Measurements from ENCODE around the gene KRTAP10-4.
"Not testable (repeated sequence)": the region's sequence is repeated elsewhere in the genome, so short reads cannot be mapped to it uniquely, and the experiment has no call there.

The KRTAP10-4 gene

GRCh38 chr21:44534688-44535087, 38.8 kb upstream of the KRTAP10-4 start:
- no peak for DNase-seq (ENCODE audit: low read depth in 2 of 2)

DNA sequence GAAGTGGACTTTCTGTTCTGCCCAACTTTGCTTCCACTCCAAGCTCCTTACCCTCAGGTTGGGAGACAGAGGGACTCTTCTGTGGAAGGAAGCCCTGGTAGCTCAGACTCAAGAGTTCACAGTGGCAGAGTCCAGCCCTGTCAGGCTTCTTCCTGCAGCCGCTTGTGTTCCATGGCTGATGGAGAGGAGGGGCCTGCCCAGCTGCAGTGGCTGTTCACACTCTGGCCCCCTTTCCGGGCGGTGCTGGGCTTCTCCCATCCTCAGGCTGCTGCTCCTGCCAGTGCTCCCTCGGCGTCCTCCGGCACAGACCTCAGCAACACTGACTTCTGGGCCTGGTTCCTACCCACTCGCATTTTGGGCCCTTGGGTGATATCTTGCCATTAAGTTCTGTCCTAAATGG, 37.6 kb upstream of the KRTAP10-4 start:
- no peak for DNase-seq (ENCODE audit: low read depth in 2 of 2)

DNA sequence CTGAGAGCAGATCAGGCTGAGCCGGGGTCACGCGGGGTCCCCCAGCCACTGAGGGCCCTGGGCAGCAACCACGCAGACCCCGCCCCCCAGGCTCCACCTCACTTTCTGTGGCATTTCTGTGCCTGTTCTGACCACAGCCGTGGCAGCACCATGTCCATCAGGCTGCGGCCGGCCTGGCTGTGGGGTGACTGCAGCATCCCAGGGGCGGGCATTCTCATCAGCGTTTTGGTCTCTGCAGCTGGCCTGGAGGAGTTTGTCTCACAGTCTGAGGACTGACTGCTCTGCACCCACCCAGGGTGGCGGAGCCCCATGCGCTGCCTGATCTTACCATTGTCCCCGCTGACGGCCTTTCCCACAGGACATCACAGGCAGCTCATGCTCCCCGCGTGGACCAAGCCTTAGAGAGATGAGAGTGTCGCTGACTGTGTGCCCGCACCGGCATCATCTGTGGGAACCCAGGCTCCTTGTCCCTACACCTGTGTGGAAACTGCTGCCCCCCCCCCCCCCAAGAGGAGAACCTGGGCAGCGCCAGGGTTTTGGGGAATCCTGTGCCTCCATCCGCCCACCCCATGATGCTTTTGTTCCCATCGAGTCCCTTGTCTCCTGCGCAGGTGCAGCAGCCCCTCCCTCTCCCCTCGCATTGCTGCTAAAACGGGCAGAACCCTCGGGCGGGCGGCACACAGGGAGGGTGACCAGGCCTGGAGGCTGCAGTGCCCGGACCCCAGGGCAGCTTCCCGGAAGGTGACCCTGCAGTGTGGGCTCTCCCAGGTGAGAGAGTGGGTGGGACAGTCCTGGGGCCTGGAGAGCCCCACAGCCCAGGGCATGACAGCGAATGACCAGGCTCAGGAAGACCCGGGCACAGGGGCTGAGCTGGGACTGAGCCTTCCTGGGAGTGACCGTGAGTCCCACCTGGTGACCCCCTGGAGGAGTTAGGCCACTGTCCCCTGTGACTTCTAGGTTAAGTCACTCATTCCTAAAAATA, 35.3 kb upstream of the KRTAP10-4 start:
- DNase-seq (ENCODE audit: low read depth in 2 of 2), result no peak

DNA sequence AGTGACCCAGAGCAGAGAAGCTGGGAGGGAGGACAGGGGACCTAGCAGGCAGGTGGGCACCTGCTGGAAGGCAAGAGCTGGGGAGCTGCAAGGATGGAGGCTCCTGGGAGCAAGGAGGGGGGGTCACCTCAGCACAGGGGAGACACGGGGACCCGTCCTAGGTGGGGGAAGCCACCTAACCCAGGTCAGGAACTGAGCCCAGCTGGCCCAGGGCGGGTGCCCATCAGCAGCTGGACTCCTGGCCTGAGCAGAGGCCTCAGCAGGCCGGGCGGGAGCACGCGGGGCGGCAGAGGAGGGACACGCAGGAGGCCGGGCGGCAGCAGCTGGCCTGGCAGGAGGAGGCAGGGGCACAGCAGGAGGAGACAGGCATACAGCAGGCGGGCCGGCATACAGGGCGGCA, 34.5 kb upstream of the KRTAP10-4 start:
- DNase-seq (ENCODE audit: low read depth in 2 of 2), result no peak

- no peak for DNase-seq (ENCODE audit: low read depth in 2 of 2)
Measured at GRCh38 chr21:44539991-44540666, 33.4 kb upstream of the KRTAP10-4 start, which contains the start of gene KRTAP10-1. TSS of gene KRTAP10-1 (minus strand) at chr21:44540195. CDS start at chr21:44540150, 45 bp downstream.

DNA sequence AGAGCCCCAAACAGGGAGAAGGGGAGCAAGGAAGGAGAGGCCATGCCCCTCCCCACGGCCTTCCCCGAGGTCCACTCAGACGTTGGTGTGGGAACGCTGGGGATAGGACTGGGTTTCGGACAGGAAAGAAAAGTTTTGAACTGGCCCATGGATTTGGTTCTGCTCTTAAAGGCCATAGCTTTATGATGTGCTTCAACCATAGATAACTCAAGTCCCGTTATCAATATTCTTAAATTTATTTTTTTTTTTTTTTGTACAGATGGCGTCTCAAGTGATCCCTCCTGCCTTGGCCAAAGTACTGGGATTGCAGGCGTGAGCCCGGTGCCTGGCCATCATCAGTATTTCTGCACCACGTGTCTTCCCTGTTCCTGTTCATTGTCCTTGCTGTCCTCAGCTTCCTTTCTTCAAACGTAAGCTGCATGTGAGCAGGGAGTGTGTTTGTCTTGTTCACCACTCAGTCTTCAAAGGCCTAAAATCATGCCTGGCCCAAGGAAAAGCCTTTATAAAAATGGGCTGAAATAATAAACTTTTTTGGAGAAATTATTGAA, 32.7 kb upstream of the KRTAP10-4 start:
- no peak for DNase-seq (ENCODE audit: low read depth in 2 of 2)

DNA sequence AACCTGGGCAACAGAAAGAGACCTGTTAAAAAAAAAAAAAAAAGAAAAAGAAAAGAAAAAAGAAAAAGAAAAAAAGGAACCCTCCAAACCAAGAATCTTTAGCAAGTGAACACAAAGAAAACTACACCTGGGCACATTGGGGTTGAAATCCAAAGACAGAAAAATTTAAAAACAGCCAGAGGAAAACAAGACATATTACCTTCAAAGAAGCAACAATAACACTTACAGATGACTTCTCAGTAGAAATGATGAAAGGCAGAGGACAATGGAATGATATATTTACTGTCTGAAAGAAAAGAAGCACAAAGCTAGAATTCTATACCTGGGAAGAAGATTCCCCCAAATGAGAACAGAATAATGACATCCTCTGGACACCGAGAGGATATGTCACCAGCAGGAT, 30.8 kb upstream of the KRTAP10-4 start:
- no peak for DNase-seq (ENCODE audit: low read depth in 2 of 2)

GRCh38 chr21:44544566-44544965, 29.0 kb upstream of the KRTAP10-4 start:
- DNase-seq (ENCODE audit: low read depth in 2 of 2), result no peak

GRCh38 chr21:44547656-44548331, 25.7 kb upstream of the KRTAP10-4 start:
- DNase-seq (ENCODE audit: low read depth in 2 of 2), result no peak

- no peak for DNase-seq (ENCODE audit: low read depth in 2 of 2)
Measured at GRCh38 chr21:44548381-44548780, 25.1 kb upstream of the KRTAP10-4 start.

- no peak for DNase-seq (ENCODE audit: low read depth in 2 of 2)
Measured at GRCh38 chr21:44548922-44549321, 24.6 kb upstream of the KRTAP10-4 start.

DNA sequence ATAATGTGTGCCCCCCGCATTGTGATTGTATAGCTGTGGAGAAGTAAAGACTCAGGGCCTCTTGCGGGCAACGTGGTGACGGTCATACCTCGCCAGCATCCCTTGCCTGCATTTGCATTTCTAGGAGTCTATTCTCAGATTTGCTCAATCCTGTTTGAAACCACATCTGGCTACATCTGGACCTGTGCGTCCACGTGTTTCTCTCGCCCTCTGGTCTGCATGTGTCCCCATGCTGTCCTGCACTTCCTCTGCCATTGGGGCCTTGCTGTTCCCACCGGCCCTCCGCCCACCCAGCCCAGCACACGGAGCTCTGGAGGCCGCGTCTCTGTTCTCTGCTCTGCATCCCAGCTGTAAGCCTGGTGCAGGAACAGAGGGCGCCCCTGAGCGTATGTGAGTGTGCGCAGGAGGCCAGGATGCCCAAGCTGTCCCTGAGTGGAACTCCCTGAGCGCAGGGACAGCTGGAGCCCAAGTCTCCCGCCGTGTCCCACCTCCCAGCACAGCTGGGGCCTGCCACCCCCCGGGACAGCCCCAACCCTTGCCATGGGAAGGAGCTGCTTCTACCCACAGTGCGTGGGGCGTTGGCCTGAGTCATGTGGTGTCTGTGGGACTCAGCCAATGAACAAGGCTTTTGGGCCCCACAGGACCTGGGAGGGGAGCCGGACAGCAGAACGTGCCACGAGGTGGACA, 23.9 kb upstream of the KRTAP10-4 start:
- DNase-seq (ENCODE audit: low read depth in 2 of 2), result no peak

DNA sequence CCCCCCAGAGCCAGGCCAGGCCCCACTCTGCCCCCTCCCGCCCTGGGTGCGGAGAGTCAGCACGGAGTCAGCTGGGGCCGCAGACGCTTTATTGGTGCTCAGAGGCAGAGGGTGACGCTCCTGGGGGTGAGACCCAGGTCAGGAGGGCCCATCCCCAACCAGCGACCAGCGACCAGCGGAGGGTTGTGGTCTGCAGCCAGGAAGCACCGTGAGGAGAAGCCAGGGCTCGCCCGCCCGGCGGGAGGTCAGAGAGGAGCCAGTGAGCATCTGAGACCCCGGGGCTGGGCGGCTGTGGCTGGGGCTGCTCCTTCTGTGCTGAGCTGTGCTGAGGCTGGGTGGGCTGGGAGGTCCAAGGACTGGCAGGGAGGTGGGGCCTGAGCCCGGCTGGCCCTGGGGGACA, 23.2 kb upstream of the KRTAP10-4 start:
- DNase-seq (ENCODE audit: low read depth in 2 of 2), result not testable (repeated sequence)

GRCh38 chr21:44550807-44551206, 22.7 kb upstream of the KRTAP10-4 start:
- DNase-seq (ENCODE audit: low read depth in 2 of 2), result no peak

GRCh38 chr21:44551340-44551961, 22.1 kb upstream of the KRTAP10-4 start, which contains the start of gene KRTAP10-2:
TSS of gene KRTAP10-2 (minus strand) at chr21:44551505. CDS start at chr21:44551458, 47 bp downstream.
- no peak for DNase-seq (ENCODE audit: low read depth in 2 of 2)

DNA sequence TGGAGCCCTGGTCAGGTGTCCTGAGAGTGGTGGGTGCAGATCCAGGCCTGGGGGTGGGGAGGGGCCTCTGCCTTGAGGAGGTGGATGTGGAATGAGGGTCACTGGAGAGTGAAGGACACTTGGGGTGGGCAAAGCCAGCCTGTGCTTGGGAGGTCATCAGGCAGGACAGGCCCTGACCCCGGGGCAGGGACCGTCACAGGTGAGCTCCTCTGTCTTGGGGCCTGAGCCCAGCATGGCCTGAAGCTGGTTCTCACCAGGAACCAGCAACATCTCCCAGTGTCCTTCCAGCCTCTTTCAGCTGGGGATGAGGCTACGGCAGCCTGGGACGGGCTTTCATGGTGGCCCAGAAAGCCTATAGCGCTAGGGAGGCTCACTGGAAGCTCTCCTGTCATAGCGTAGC, 21.4 kb upstream of the KRTAP10-4 start:
- no peak for DNase-seq (ENCODE audit: low read depth in 2 of 2)

DNA sequence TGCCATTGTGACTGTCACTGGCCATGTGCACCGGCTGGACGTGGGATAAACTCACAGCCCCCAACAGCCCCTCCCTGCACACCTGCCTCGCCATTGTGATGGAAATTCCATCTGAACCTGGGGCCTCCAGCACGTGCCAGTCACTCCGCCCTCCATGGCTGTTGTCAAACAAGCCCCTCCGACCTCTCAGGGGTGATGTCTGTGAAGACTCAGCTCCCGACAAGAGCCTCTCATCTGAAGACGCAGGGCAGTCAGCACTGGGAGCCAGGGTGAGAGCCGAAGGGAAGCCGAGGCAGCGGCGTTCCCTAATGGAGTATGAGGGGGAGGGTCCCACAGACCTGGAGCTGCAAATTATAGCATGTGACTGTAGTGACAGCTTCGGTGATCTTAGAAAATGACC, 20.8 kb upstream of the KRTAP10-4 start:
- DNase-seq (ENCODE audit: low read depth in 2 of 2), result no peak

- no peak for DNase-seq (ENCODE audit: low read depth in 2 of 2)
Measured at GRCh38 chr21:44555200-44555875, 18.2 kb upstream of the KRTAP10-4 start.

DNA sequence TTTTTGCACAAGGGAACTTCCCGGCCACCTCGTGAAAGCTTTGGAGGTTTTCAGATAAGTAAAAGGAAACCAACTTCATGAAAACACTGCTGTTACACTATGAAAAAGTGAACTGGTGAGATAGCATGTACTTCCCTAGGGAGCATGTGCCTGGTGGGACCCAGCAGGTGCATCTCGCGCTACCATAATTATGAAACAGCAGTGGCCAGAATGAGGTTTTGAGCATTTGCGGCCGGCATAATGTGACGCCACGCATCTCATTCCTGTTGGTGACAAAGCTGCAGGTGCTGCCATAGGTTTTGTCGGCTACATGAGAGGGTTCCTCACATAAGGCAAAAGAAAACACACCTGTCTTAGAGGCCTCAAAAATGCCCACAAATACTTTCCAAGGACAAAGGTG, 16.6 kb upstream of the KRTAP10-4 start:
- DNase-seq (ENCODE audit: low read depth in 2 of 2), result no peak

All from stimulated activated CD8-positive, alpha-beta memory T cell treated with anti-CD3 and anti-CD28 coated beads, Interleukin-15, amount 100 ng/mL, for 48 hours (primary cell).